SK-N-SH (cell line): Measurements from ENCODE around the gene NUDT19. TPM values are rescaled to one million over a fixed set of nuclear protein-coding genes. Genes with fewer than 3 reads are reported as not detected.

Experiments
- CTCF ChIA-PET: fragments of 300-600, 350-600 bp; formaldehyde crosslinking; extraction: SDS; loops from one replicate; lab custom pipeline; 2021; lab: Yijun Ruan, JAX
- POLR2A ChIA-PET: fragments of 350-600 bp; sonication (Branson Sonifier 250); formaldehyde crosslinking; extraction: SDS; loops from one replicate; lab custom pipeline; 2020; ENCODE audit warnings: antibody characterized with exemption, inconsistent platforms; lab: Yijun Ruan, JAX
- DNase-seq: peaks from one replicate; pipeline ENCODE4 v3.0.0; 2012
- H2AFZ ChIP-seq: fragments of 200-600 bp; sonication (generic); 2 replicates; pipeline ENCODE4 v1.8.1; 2016; ENCODE audit warnings: antibody characterized with exemption, mild to moderate bottlenecking, low read depth
- H3F3A ChIP-seq: fragments of 200-600 bp; sonication (generic); replicated peaks from 2 replicates; pipeline ENCODE3; 2016; ENCODE audit warnings: antibody characterized with exemption, mild to moderate bottlenecking; ENCODE audit not compliant: insufficient read depth
- H3K27ac ChIP-seq, 2 experiments: fragments of 200-500 bp in 1 of 2; fragments of 200-600 bp in 1 of 2; sonication (Bioruptor generic) in 1 of 2; sonication (generic), shearing (Covaris generic) in 1 of 2; 2 replicates each; pipeline versions ENCODE4 v1.5.1 to v1.6.1; 2014 to 2016; ENCODE audit warnings: low read depth in 2 of 2, inconsistent platforms in 1 of 2, low read length in 1 of 2, mild to moderate bottlenecking in 1 of 2, mixed read lengths in 1 of 2
- H3K27me3 ChIP-seq: fragments of 200-600 bp; sonication (generic), shearing (Covaris generic); 2 replicates; pipeline ENCODE4 v1.6.1; 2016; ENCODE audit warnings: mixed run types; ENCODE audit not compliant: insufficient read depth
- H3K36me3 ChIP-seq, 2 experiments: fragments of 200-500 bp in 1 of 2; fragments of 200-600 bp in 1 of 2; sonication (Bioruptor generic) in 1 of 2; sonication (generic) in 1 of 2; replicated peaks in 1 of 2; 2 replicates each; pipeline versions ENCODE3 to v1.5.1; 2014 to 2016; ENCODE audit warnings: low read length in 1 of 2, mild to moderate bottlenecking in 1 of 2; ENCODE audit not compliant: insufficient read depth in 2 of 2, control insufficient read depth in 1 of 2
- H3K4me1 ChIP-seq, 2 experiments: fragments of 200-500 bp in 1 of 2; fragments of 200-600 bp in 1 of 2; sonication (Bioruptor generic) in 1 of 2; sonication (generic), shearing (Covaris generic) in 1 of 2; 2 replicates each; pipeline versions ENCODE4 v1.5.1 to v1.6.1; 2014 to 2016; ENCODE audit warnings: low read depth in 1 of 2, low read length in 1 of 2, mixed run types in 1 of 2; ENCODE audit not compliant: insufficient read depth in 2 of 2, control insufficient read depth in 1 of 2
- H3K4me2 ChIP-seq: fragments of 200-600 bp; sonication (generic), shearing (Covaris generic); 2 replicates; pipeline ENCODE4 v1.6.1; 2017; ENCODE audit warnings: mixed run types
- H3K4me3 ChIP-seq, 2 experiments: fragments of 200-500 bp in 1 of 2; fragments of 200-600 bp in 1 of 2; sonication (Bioruptor generic) in 1 of 2; sonication (generic), shearing (Covaris generic) in 1 of 2; 2 replicates each; pipeline versions ENCODE4 v1.5.1 to v1.8.1; 2014 to 2016; ENCODE audit warnings: low read depth in 2 of 2, inconsistent platforms in 1 of 2, low read length in 1 of 2, mild to moderate bottlenecking in 1 of 2, mixed read lengths in 1 of 2, moderate library complexity in 1 of 2
- H3K79me2 ChIP-seq: fragments of 200-600 bp; sonication (generic); 2 replicates; pipeline ENCODE4 v1.8.1; 2017; ENCODE audit warnings: mild to moderate bottlenecking; ENCODE audit not compliant: insufficient read depth
- H3K9ac ChIP-seq: fragments of 200-600 bp; sonication (generic); 2 replicates; pipeline ENCODE4 v1.6.1; 2017; ENCODE audit warnings: mixed run types
- H3K9me2 ChIP-seq: fragments of 200-600 bp; sonication (generic); 2 replicates; pipeline ENCODE4 v1.6.1; 2017; ENCODE audit warnings: mixed run types
- H3K9me3 ChIP-seq: fragments of 200-600 bp; sonication (generic); 2 replicates; pipeline ENCODE4 v1.6.1; 2017; ENCODE audit warnings: mixed run types, mild to moderate bottlenecking, moderate library complexity
- H4K20me1 ChIP-seq: fragments of 200-600 bp; sonication (generic); 2 replicates; pipeline ENCODE4 v1.6.1; 2017; ENCODE audit warnings: mild to moderate bottlenecking, mixed run types; ENCODE audit not compliant: insufficient read depth
- CHD2 ChIP-seq: fragments of 150-350 bp; IDR thresholded peaks from 2 replicates; pipeline ENCODE4 v1.6.1; 2018; ENCODE audit warnings: low read length; ENCODE audit not compliant: partially characterized antibody
- FOSL2 ChIP-seq: IDR thresholded peaks from 2 replicates; pipeline ENCODE4 v1.4.0; 2012; ENCODE audit warnings: low read depth, mild to moderate bottlenecking, moderate library complexity, borderline replicate concordance
- GABPA ChIP-seq: IDR thresholded peaks from 2 replicates; pipeline ENCODE4 v1.4.0; 2012; ENCODE audit warnings: low read depth, mild to moderate bottlenecking
- JUND ChIP-seq: IDR thresholded peaks from 2 replicates; pipeline ENCODE4 v1.4.0; 2012
- MXI1 ChIP-seq: IDR thresholded peaks from 2 replicates; pipeline ENCODE4 v1.6.1; 2012; ENCODE audit warnings: mild to moderate bottlenecking, low read depth, low read length, improper control_type of control experiment
- NFIC ChIP-seq: IDR thresholded peaks from 2 replicates; pipeline ENCODE4 v1.4.0; 2012; ENCODE audit warnings: borderline replicate concordance
- NRF1 ChIP-seq: IDR thresholded peaks from 2 replicates; pipeline ENCODE4 v1.6.1; 2012; ENCODE audit warnings: low read depth, mild to moderate bottlenecking, low read length
- POLR2AphosphoS5 ChIP-seq: IDR thresholded peaks from 2 replicates; pipeline ENCODE4 v1.6.1; 2012; ENCODE audit warnings: low read depth, low read length
- RCOR1 ChIP-seq: fragments of 150-350 bp; IDR thresholded peaks from 2 replicates; pipeline ENCODE4 v1.6.1; 2017; ENCODE audit warnings: antibody characterized with exemption, low read length
- RFX5 ChIP-seq: IDR thresholded peaks from 2 replicates; pipeline ENCODE4 v1.6.1; 2012; ENCODE audit warnings: mild to moderate bottlenecking, improper control_type of control experiment, low read length
- RXRA ChIP-seq: IDR thresholded peaks from 2 replicates; pipeline ENCODE4 v1.4.0; 2012; ENCODE audit warnings: low read depth, mild to moderate bottlenecking, borderline replicate concordance
- SIN3A ChIP-seq: IDR thresholded peaks from 2 replicates; pipeline ENCODE4 v1.6.1; 2012; ENCODE audit warnings: low read depth, mild to moderate bottlenecking, low read length, moderate library complexity, borderline replicate concordance
- TEAD4 ChIP-seq: IDR thresholded peaks from 2 replicates; pipeline ENCODE4 v1.4.0; 2012; ENCODE audit warnings: mild to moderate bottlenecking, borderline replicate concordance; ENCODE audit not compliant: insufficient read depth
- WGBS: methylation state at CpG from one replicate; pipeline ENCODE4 v1.1.6; 2017; ENCODE audit warnings: low lambda C conversion rate; 5-methylcytosine and 5-hydroxymethylcytosine counted together
- polyA plus RNA-seq, 3 experiments: library from polyadenylated mRNA; depleted of rRNA; stranded (reverse); fragments of >200 nt; gene quantifications; 2 replicates each; pipeline ENCODE4 v1.2.3, GENCODE V29; 2012
- TF ChIP-seq, protein P1 (sequence below): IDR thresholded peaks from 2 replicates; pipeline ENCODE4; 2012
- TF ChIP-seq, protein P2 (sequence below): fragments of 150-350 bp; IDR thresholded peaks from 2 replicates; pipeline ENCODE4 v1.6.1; 2017; ENCODE audit warnings: antibody characterized with exemption, low read length, low read depth, borderline replicate concordance
- TF ChIP-seq, protein P3 (sequence below): IDR thresholded peaks from 2 replicates; pipeline ENCODE4 v1.6.1; 2012; ENCODE audit warnings: mild to moderate bottlenecking, low read depth, low read length, moderate library complexity
- TF ChIP-seq, protein P4 (sequence below): IDR thresholded peaks from 2 replicates; pipeline ENCODE4 v1.4.0; 2012; ENCODE audit warnings: low read depth
- TF ChIP-seq, protein P5 (sequence below): IDR thresholded peaks from 2 replicates; pipeline ENCODE4 v1.4.0; 2012; ENCODE audit warnings: low read depth, borderline replicate concordance

The NUDT19 gene
- polyA plus RNA-seq, 1 of the 3 experiments (the other 2 are of a cell fraction), result 6.2 TPM

DNA sequence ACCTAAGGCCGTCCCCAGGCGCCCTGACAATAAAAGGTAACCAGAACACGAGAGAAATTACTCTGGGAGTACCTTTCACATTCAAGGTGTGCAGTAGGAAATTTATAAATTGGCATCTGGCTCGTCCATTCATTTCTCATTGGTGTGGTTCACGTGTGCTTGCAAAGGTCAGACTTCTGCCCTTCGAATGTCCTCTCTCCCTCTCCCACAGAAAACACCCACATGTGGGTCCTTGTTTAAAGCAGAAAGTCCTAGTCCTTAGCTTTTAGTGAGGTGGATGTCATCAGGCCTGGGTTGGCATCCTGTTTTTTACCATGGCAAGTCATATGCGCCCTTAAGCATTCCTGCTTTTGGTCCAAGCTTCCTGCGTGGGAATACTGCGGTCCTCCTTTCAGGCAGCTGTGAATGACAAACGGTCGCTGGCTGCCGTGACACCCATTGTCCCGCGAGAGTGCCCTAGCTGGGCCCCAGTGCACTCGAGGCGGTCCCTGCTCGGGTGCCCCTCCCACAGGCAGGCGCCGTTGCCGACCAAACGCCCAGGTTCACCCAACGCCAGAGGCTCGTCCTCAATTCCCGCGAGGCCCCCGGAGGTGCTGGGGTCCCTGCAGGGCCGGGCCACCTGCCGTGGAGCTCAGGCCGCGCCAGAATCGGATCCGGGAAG lies at the start of gene NUDT19 (continued):
- TF ChIP-seq NRF1 (0 out of 2 replicates have a peak, but pooled peaks have one; percentile 29), POLR2AphosphoS5 (peak; percentile 87), RXRA (no peak), NFIC (0 out of 2 replicates have a peak, but pooled peaks have one; percentile 12), RCOR1 (no peak), MXI1 (peak; percentile 85), CHD2 (peak; percentile 98), SIN3A (peak; percentile 80; the same call in 1 of the 2 replicates)
- TF ChIP-seq, protein P1, sequence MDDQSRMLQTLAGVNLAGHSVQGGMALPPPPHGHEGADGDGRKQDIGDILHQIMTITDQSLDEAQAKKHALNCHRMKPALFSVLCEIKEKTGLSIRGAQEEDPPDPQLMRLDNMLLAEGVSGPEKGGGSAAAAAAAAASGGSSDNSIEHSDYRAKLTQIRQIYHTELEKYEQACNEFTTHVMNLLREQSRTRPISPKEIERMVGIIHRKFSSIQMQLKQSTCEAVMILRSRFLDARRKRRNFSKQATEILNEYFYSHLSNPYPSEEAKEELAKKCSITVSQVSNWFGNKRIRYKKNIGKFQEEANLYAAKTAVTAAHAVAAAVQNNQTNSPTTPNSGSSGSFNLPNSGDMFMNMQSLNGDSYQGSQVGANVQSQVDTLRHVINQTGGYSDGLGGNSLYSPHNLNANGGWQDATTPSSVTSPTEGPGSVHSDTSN, result peak; percentile 64
- TF ChIP-seq, protein P2, sequence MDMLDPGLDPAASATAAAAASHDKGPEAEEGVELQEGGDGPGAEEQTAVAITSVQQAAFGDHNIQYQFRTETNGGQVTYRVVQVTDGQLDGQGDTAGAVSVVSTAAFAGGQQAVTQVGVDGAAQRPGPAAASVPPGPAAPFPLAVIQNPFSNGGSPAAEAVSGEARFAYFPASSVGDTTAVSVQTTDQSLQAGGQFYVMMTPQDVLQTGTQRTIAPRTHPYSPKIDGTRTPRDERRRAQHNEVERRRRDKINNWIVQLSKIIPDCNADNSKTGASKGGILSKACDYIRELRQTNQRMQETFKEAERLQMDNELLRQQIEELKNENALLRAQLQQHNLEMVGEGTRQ, result no peak

DNA sequence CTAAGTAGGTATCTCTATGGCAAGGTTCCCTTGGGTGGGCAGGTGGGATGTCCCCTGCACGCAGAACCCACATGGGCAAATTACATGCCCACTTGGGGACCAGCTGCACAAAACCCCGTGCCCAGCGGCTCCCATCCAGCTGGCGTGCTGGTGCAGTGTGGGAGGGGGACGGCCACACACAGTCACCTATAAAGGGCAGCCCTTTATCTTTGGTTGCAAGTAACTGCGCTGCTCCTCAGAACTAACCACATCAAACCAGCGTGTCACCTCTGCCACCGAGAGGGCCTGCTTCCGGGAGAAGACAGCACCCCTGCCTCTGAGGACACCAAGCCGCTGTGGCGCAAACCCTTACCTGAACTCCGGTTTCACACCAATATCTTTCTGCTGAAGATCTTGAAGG lies 48.9 kb upstream of the NUDT19 start:
- ChIA-PET POLR2A (no interaction called here), CTCF (no interaction called here)
- Histone ChIP-seq H3K27me3 (no peaks in the 10 kb centered on the region), H3F3A (no peaks in the 10 kb centered on the region), H3K36me3 (peaks cover 31 to 55% of the 10 kb centered on the region in 2 experiments), H3K9ac (no peak overlapping the region), H3K4me3 (no peak overlapping the region), H3K4me2 (no peak overlapping the region), H3K79me2 (no peaks in the 10 kb centered on the region), H3K27ac (no peak overlapping the region), H4K20me1 (no peaks in the 10 kb centered on the region), H3K9me3 (no peaks in the 10 kb centered on the region), H3K9me2 (no peaks in the 10 kb centered on the region), H3K4me1 (peaks cover 0 to 5% of the 10 kb centered on the region in 2 experiments; a peak in 1 of 4 replicates), H2AFZ (no peak overlapping the region)
- no peak for DNase-seq
- TF ChIP-seq GABPA (no peak), JUND (no peak), RFX5 (no peak), RCOR1 (no peak), NFIC (no peak), NRF1 (no peak), FOSL2 (no peak), TEAD4 (no peak)
- TF ChIP-seq, protein P3, sequence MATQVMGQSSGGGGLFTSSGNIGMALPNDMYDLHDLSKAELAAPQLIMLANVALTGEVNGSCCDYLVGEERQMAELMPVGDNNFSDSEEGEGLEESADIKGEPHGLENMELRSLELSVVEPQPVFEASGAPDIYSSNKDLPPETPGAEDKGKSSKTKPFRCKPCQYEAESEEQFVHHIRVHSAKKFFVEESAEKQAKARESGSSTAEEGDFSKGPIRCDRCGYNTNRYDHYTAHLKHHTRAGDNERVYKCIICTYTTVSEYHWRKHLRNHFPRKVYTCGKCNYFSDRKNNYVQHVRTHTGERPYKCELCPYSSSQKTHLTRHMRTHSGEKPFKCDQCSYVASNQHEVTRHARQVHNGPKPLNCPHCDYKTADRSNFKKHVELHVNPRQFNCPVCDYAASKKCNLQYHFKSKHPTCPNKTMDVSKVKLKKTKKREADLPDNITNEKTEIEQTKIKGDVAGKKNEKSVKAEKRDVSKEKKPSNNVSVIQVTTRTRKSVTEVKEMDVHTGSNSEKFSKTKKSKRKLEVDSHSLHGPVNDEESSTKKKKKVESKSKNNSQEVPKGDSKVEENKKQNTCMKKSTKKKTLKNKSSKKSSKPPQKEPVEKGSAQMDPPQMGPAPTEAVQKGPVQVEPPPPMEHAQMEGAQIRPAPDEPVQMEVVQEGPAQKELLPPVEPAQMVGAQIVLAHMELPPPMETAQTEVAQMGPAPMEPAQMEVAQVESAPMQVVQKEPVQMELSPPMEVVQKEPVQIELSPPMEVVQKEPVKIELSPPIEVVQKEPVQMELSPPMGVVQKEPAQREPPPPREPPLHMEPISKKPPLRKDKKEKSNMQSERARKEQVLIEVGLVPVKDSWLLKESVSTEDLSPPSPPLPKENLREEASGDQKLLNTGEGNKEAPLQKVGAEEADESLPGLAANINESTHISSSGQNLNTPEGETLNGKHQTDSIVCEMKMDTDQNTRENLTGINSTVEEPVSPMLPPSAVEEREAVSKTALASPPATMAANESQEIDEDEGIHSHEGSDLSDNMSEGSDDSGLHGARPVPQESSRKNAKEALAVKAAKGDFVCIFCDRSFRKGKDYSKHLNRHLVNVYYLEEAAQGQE, result no peak
- TF ChIP-seq, protein P4, sequence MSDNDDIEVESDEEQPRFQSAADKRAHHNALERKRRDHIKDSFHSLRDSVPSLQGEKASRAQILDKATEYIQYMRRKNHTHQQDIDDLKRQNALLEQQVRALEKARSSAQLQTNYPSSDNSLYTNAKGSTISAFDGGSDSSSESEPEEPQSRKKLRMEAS, result no peak
- TF ChIP-seq, protein P5, sequence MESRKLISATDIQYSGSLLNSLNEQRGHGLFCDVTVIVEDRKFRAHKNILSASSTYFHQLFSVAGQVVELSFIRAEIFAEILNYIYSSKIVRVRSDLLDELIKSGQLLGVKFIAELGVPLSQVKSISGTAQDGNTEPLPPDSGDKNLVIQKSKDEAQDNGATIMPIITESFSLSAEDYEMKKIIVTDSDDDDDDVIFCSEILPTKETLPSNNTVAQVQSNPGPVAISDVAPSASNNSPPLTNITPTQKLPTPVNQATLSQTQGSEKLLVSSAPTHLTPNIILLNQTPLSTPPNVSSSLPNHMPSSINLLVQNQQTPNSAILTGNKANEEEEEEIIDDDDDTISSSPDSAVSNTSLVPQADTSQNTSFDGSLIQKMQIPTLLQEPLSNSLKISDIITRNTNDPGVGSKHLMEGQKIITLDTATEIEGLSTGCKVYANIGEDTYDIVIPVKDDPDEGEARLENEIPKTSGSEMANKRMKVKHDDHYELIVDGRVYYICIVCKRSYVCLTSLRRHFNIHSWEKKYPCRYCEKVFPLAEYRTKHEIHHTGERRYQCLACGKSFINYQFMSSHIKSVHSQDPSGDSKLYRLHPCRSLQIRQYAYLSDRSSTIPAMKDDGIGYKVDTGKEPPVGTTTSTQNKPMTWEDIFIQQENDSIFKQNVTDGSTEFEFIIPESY, result no peak
- 94% methylated on average over 11 of the region's 12 CpGs for WGBS
